GM18868 (cell line): ENCODE data around the gene C1QC.

ENCODE experiments used
- ATAC-seq: cut with Tn5 transposase; IDR thresholded peaks from one replicate; pipeline ENCODE4 v1.9.1; 2021; ENCODE audit warnings: mild to moderate bottlenecking, moderate library complexity; ENCODE audit not compliant: unreplicated experiment

C1QC gene

GRCh38 chr1:22643381-22643780 is at the start of gene C1QC:
C1QC (plus strand) TSS chr1:22643633; CDS start chr1:22644024, 391 bp downstream.
- ATAC-seq: no peak

DNA sequence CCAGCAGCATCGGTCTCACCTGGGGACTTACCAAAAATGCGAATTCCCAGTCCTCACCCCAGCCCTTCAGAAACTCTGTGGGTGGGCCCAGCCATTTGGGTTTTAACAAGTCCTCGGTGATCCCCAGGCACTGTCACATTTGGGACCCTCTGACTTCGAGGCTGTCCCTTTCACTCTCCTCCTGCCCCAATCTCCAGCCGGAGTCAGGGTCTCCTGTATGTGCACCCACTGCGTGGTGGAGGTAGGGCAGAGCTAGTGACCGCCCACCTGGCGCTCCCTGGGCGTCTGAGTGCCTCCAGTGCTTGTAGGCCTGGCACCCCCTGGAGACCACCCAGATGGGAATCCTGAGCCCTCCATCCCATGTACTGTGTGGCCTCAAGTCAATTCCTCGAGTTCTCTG is 49.0 kb upstream of the C1QC start:
- ATAC-seq: no peak

GRCh38 chr1:22595108-22595507 is 48.3 kb upstream of the C1QC start:
- no peak for ATAC-seq

GRCh38 chr1:22597301-22597965 is 46.0 kb upstream of the C1QC start:
- no peak for ATAC-seq

- no peak for ATAC-seq
These were observed 45.4 kb upstream of the C1QC start for GRCh38 chr1:22597996-22598395.

- ATAC-seq: no peak
These were observed 44.7 kb upstream of the C1QC start for GRCh38 chr1:22598736-22599135.

DNA sequence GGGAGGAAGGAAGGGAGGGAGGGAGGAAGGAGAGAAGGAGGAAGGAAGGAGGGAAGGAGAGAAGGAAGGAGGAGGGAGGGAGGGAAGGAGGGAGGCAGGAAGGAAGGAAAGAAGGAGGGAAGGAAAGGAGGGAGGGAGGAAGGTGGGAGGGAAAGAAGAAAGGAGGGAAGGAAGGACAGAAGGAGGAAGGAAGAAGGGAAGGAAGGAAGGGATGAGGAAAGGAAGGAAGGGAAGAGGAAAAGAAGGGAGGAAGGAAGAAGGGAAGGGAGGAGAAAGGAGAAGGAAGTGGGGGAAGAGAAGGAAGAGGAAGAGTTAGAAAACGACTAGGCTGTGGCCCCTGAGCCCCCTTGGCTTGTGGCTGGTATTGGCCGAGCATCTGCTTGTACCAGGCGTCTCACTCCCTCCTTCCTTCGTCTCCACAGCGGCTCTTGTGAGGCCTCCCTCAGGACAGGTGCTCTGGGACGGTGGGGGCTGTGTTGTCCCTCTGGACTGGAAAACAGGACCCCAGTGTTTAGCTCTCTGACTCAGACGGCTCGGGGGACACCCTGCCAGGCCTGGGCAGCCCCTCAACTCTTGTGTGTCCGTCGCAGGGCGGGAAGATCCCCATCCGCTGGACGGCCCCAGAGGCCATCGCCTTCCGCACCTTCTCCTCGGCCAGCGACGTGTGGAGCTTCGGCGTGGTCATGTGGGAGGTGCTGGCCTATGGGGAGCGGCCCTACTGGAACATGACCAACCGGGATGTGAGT is 43.2 kb upstream of the C1QC start:
- ATAC-seq: no peak

- ATAC-seq: no peak
These were observed 42.4 kb upstream of the C1QC start for GRCh38 chr1:22600817-22601605.

DNA sequence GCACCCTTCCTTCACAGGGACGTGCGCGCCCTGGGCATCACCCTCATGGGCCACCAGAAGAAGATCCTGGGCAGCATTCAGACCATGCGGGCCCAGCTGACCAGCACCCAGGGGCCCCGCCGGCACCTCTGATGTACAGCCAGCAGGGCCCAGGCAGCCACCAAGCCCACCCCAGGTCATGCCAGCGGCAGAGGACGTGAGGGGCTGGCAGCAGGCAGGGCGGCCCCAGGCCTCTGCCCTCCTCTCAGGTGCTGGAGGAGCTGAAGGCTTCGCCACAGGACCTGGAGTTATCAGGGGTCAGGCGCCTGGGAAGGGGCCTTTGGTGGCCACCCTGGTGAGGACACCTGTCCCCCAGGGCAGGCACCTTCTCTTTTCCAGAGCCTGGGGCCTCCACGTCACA is 41.8 kb upstream of the C1QC start:
- ATAC-seq: no peak

DNA sequence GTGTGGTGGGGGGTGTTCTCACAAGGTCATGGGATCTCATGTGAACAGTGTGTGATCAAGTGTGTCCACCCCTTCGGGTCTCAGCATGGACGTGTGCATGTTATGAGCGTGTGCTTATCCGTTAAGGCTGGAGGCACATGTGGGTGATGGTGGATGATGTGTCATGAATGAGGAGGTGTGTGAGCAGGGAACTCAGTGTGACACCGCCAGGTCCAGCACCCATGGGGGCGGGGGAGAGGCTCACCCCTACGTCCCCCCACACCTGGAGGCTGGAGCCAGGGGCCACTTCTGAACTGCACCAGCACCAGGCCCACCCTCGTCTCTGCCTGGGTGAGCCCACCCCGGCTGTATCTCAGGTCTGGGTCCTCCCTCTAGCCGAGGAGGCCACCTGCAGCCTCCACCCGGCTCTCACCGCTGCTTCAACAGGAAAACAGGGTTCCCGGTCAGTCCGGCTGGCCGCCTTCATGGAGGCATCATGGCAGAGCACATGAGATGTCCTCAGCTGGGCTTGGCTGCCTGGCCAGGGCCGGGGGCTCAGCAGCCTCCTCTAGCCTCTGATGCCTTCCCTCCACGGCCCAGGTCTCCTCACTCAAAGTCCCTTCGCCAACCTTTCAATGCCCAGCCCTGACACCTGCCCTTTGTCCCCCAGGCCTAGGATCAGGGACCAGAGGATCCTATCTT is 41.2 kb upstream of the C1QC start:
- no peak for ATAC-seq

GRCh38 chr1:22606161-22606560 is 37.3 kb upstream of the C1QC start:
- ATAC-seq: no peak

GRCh38 chr1:22607154-22607553 is 36.3 kb upstream of the C1QC start:
- no peak for ATAC-seq

- no peak for ATAC-seq
These were observed 35.1 kb upstream of the C1QC start for GRCh38 chr1:22608361-22608760.

DNA sequence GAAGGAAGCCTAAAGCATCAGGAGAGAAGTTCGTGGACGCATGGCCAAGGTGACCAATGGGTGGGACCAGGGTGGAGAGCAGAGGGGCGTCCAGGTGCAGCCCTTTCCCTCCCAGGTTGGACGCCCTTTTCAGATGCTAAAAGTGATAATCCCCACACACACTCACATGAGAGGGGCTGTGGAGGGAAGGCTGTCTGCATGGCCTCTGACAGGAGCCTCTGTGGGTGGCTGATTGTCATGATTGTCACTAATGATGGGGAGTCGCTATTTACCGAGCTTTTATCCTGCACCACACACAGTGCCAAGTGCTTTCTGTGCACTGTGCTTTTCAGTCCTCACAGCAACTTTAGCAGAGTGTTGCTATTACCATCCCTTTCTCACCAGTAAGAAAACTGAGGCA is 34.1 kb upstream of the C1QC start:
- no peak for ATAC-seq

GRCh38 chr1:22611530-22611947 is 31.9 kb upstream of the C1QC start:
- no peak for ATAC-seq

DNA sequence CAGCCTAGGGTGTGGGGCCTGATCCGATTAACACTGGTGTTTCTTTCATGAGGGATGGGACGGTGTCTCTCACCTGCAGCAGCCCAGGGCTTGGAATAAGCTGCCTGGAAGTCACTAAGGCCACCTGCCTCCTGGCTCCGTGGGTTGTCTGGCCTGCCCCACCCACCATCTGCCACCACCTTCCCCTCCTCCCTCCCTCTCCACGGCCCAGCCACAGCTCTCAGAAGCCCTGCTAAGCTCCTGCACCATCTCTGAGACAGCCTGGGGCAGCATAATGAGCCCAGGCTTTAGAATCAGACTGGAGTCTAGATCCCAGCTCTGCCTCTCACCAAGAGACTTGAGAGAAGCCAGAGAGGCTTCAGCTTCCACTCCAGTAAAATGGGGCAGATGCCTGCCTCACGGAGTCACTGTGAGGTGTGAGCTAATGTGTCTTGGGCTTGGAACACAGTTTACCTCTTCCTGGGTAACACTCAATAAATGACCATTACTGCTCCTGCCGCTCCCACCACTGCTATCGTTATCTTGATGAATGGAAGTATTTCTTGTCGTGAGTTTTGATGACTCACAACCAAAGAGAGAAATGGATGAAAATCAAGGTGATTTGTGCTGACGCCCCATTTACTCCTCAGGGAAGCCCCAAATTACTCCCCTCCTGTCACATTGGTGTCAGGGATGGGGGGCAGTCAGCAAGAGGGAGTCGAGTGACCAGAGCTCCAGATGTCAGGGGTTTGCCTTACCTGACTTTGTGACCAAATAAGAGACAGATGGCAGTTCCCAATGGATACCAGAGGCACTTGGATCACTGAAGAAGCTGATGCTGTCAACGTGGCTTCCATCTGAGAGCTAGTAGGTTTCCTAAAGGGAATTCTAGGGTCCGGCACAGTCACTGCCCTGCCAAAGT is 30.5 kb upstream of the C1QC start:
- ATAC-seq: no peak

GRCh38 chr1:22613572-22613918 is 29.9 kb upstream of the C1QC start:
- ATAC-seq: no peak

GRCh38 chr1:22613951-22614350 is 29.5 kb upstream of the C1QC start:
- no peak for ATAC-seq

GRCh38 chr1:22615886-22616285 is 27.5 kb upstream of the C1QC start:
- no peak for ATAC-seq

GRCh38 chr1:22616571-22616970 is 26.9 kb upstream of the C1QC start:
- no peak for ATAC-seq
